RWPE1 (cell line): Measurements from ENCODE around the gene RDM1.

Experiments used
- CTCF ChIA-PET: fragments of 350-600 bp; sonication (Branson Sonifier 250); formaldehyde crosslinking; extraction: SDS; loops from one replicate; lab custom pipeline; 2021; lab: Yijun Ruan, JAX
- POLR2A ChIA-PET: fragments of 400-600 bp; formaldehyde crosslinking; extraction: SDS; loops from one replicate; lab custom pipeline; 2020; ENCODE audit warnings: antibody characterized with exemption; ENCODE audit not compliant: low non-redundant PET; lab: Yijun Ruan, JAX
- DNase-seq: peaks from one replicate; pipeline ENCODE4 v3.0.0; 2012; ENCODE audit warnings: low spot score
- H3K27ac ChIP-seq: fragments of 450-650 bp; 2 replicates; pipeline ENCODE4 v1.5.1; 2017
- TF ChIP-seq, protein P1 (sequence below): fragments of 450-650 bp; conservative IDR thresholded peaks from 2 replicates; pipeline ENCODE4 v1.5.1; 2017; ENCODE audit warnings: low read depth, mild to moderate bottlenecking

The RDM1 gene

DNA sequence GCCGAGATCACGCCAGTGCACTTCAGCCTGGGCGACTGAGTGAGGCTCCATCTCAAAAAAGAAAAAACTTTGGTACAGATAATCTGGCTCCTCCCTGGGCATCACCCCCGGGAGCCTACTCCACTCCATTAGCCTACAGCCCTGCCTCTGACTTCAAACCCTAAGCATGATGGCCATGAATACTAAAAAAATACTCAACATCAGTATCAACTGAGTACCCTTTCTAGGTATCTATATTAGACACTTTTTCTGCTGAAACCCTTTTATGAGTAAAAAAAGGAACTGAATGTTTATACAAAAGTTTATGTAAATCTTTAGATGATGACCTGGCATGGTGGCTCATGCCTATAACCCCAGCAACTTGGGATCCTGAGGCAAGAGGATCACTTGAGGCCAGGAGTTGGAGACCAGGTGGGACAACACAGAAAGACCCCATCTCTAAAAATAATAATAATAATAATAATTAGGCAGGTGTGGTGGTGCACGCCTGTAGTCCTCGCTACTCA lies 6.9 kb downstream of the RDM1 start:
- DNase-seq: no peak
- H3K27ac ChIP-seq: no peak overlapping the region
- POLR2A ChIA-PET: no interaction called here
- CTCF ChIA-PET: interaction anchor here (0.7 kb wide), 1 partner anchor 81 kb away, joined by 3 read pairs; no protein-coding TSS in a partner anchor
- TF ChIP-seq, protein P1, sequence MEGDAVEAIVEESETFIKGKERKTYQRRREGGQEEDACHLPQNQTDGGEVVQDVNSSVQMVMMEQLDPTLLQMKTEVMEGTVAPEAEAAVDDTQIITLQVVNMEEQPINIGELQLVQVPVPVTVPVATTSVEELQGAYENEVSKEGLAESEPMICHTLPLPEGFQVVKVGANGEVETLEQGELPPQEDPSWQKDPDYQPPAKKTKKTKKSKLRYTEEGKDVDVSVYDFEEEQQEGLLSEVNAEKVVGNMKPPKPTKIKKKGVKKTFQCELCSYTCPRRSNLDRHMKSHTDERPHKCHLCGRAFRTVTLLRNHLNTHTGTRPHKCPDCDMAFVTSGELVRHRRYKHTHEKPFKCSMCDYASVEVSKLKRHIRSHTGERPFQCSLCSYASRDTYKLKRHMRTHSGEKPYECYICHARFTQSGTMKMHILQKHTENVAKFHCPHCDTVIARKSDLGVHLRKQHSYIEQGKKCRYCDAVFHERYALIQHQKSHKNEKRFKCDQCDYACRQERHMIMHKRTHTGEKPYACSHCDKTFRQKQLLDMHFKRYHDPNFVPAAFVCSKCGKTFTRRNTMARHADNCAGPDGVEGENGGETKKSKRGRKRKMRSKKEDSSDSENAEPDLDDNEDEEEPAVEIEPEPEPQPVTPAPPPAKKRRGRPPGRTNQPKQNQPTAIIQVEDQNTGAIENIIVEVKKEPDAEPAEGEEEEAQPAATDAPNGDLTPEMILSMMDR: no peak

DNA sequence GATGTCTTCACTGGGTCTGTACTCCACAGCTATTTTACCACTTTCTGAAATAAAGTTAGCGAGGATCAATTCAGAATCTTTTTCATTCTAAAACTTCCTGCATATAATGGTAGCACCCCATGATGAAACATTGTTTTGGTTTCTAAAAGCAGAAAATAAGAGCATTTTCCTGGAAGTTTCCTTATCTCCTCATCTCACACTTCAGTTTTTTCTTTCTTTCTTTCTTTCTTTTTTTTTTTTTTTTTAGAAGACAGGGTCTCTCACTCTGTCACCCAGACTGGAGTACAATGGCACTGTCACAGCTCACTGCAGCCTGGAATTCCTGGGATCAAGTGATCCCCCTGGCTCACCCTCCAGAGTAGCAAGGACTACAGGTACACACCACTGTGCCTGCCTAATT lies 10.3 kb downstream of the RDM1 start:
- TF ChIP-seq, protein P1: no peak
- ChIA-PET POLR2A (no interaction called here), CTCF (no interaction called here)
- no peak for DNase-seq
- H3K27ac ChIP-seq: no peak overlapping the region

DNA sequence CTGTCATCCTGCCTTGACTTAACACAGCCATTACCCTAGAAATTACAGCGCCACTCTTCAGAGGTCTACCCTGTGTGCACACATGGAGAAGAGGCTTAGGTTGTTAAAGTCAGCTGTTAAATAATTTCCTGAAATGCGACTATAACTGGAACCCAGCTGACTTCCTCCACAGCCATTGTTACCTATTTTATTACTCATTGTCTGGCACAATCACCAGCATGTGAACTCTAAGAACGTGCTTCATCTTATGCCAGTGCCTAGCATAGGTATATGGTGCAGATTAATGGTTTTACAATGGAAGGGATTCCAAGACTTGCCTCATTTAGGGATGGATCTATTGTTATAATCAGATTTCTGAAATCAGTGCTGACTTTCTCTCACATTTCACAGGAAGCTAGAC lies 11.9 kb downstream of the RDM1 start:
- DNase-seq: no peak
- TF ChIP-seq, protein P1: no peak
- CTCF ChIA-PET: no interaction called here
- POLR2A ChIA-PET: no interaction called here
- H3K27ac ChIP-seq: no peak overlapping the region

DNA sequence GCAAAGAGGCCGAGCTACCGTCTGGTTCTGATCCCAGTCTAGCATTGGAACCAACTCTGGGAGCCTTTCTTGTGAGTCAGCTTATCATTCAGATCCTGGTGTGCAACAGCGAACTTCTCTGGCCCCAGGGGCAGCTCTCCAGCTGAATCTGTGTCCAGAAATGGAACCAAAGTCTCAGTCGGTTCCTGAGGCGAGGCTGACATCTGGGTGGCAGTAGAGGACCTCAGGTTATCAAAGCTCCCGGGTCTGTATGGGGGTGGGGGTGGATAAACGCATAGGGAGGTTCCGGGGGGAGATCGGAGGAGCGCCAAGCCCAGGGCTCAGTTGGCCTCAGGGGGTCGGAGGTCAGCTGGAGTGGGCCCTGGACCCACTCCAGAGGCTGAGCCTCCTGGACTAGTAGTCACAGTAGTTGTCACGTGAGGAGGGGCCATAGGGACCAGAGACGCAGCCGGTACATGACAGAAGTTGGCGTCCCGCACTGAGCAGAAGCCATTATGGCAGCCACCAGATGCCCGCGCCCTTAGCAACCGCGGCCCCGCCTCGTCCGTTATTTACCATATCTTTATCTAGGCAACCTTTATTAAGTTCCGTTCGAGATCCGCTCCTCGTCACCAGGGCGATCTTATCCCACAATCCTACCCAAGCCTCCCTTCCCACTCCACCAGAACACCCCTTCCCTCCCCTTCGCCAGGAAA lies 12.9 kb downstream of the RDM1 start:
- TF ChIP-seq, protein P1: no peak
- H3K27ac ChIP-seq: no peak overlapping the region
- no peak for DNase-seq
- POLR2A ChIA-PET: no interaction called here
- CTCF ChIA-PET: no interaction called here

DNA sequence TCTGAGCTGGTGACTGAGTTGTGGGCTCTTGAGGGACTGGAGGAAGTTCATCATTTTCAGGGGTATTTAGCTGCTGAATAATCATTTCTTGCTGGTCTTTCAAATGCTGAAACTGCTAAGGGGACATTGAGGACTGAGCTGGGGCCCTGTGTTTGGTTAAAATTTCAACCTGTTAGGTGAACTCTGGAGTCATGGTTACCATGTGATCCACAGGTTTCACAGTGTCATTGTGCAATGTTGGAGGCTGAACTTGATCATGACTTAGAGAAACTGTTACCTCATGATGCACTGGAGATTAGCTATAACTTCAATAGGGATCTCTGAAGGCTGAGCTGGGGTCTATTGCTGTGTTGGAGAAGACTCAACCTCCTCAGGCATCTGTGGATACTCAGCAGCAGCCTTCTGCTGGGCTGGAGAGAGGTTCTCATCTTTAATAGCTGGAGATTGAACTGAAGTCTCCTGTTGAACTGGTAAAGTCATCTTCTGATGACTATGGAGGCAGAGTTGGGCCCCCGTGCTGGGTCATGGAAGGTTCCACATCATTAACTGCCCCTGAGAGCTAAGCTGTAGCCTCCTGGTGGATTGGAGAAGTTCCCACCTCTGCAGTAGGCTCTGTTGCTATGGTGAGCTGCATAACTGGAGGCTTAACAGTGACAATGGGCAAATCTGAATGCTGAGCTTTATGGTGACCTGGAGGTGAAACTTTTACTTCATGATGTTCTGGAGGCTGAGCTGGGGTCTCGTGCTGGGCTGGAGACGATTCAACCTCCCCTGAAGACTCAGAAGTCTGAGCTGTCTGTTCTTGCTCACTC lies 15.2 kb downstream of the RDM1 start:
- H3K27ac ChIP-seq: no peak overlapping the region
- TF ChIP-seq, protein P1: no peak
- ChIA-PET CTCF (no interaction called here), POLR2A (no interaction called here)
- DNase-seq: no peak

DNA sequence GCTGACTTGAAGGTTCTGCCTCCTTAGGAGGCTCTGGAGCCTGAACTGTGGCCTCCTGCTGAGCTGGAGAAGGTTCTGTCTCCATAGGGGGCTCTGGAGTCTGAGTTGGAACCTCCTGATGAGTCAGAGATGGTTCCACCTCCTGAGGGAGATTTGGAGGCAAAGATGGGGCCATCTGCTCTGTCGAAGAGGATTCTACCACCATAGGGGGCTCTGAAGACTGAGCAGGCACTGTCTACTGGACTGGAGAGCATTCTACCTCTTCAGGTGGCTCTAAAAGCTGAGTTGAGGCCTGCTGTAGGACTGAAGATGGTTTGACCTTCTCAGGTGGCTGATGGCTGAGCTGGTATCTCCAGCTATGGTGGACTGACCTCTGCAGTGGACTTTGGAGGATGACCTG lies 16.2 kb downstream of the RDM1 start:
- POLR2A ChIA-PET: no interaction called here
- DNase-seq: no peak
- TF ChIP-seq, protein P1: no peak
- H3K27ac ChIP-seq: no peak overlapping the region
- CTCF ChIA-PET: no interaction called here
